K562 (cell line): ENCODE data around the gene GALT. TPM values are rescaled to one million over a fixed set of nuclear protein-coding genes. Genes with fewer than 3 reads are reported as not detected.
A peak's percentile ranks its signal among the peaks of the same experiment; 100 is the strongest.

Experiments
- ERF ChIP-seq: fragments of 450-650 bp; formaldehyde crosslinking; IDR thresholded peaks from 2 replicates; pipeline ENCODE4 v1.4.0; 2020; ENCODE audit warnings: mild to moderate bottlenecking, mixed read lengths
- EWSR1 ChIP-seq: fragments of 450-650 bp; IDR thresholded peaks from 2 replicates; pipeline ENCODE4 v1.6.1; 2018; ENCODE audit warnings: borderline replicate concordance, mild to moderate bottlenecking, low read depth, moderate library complexity; ENCODE audit not compliant: partially characterized antibody
- MLLT1 ChIP-seq, 2 experiments: fragments of 450-650 bp; IDR thresholded peaks; 2 replicates each; pipeline ENCODE4 v1.6.1; 2016
- RAD51 ChIP-seq: fragments of 450-650 bp; IDR thresholded peaks from 2 replicates; pipeline ENCODE4 v1.7.1; 2016; ENCODE audit warnings: low read depth, mild to moderate bottlenecking, borderline replicate concordance
- SMARCA4 ChIP-seq: fragments of 450-650 bp; IDR thresholded peaks from 2 replicates; pipeline ENCODE4 v1.6.1; 2016
- SMARCC2 ChIP-seq: fragments of 450-650 bp; IDR thresholded peaks from 2 replicates; pipeline ENCODE4 v1.6.1; 2017; ENCODE audit warnings: antibody characterized with exemption, moderate library complexity, mild to moderate bottlenecking, low read depth
- ZNF354B ChIP-seq: fragments of 250-450 bp; sonication (Bioruptor Pico); IDR thresholded peaks from 2 replicates; pipeline ENCODE4 v1.4.0; 2020
- ZNF431 ChIP-seq: sonication (generic); formaldehyde crosslinking; IDR thresholded peaks from 2 replicates; pipeline ENCODE4 v1.8.0; 2022; ENCODE audit warnings: mild to moderate bottlenecking, missing genetic modification reagents
- polyA plus RNA-seq, 8 experiments: library from polyadenylated mRNA; depleted of rRNA in 4 of 8; stranded (reverse) in 5 of 8; unstranded in 3 of 8; fragments of >200 nt; fragmentation: Nextera tagmentation in 2 of 8; fragmentation: Illumina TruSeq in 1 of 8; extraction: Ambion mirVana in 2 of 8; extraction: Trizol in 1 of 8; gene quantifications; 2 replicates each; pipeline versions ENCODE4 v1.2.1 to v1.2.3, GENCODE V29; 2011 to 2014; ENCODE audit warnings: inconsistent platforms in 1 of 8, missing spikeins in 1 of 8
- total RNA-seq, 7 experiments: library from RNA; depleted of rRNA in 6 of 7; stranded (reverse); fragments of >200 nt in 6 of 7; fragmentation: Illumina TruSeq in 2 of 7; extraction: Trizol in 2 of 7; gene quantifications; 2 replicates each; pipeline versions ENCODE4 v1.2.1 to v1.2.3, GENCODE V29; 2011 to 2021; ENCODE audit warnings: low replicate concordance in 1 of 7
- TF ChIP-seq, protein P1 (sequence below), 2 experiments: IDR thresholded peaks; 2 replicates each; pipeline ENCODE4 v1.6.1; 2012; ENCODE audit warnings: improper control_type of control experiment in 2 of 2, low read depth in 2 of 2, low read length in 2 of 2, borderline replicate concordance in 1 of 2

GALT gene
- total and polyA plus RNA-seq, 9 of the 15 experiments (the other 6 are each of a cell fraction or from before 2014, with no cell fraction given) = 7.3 to 29.2 (median 15.6) TPM

DNA sequence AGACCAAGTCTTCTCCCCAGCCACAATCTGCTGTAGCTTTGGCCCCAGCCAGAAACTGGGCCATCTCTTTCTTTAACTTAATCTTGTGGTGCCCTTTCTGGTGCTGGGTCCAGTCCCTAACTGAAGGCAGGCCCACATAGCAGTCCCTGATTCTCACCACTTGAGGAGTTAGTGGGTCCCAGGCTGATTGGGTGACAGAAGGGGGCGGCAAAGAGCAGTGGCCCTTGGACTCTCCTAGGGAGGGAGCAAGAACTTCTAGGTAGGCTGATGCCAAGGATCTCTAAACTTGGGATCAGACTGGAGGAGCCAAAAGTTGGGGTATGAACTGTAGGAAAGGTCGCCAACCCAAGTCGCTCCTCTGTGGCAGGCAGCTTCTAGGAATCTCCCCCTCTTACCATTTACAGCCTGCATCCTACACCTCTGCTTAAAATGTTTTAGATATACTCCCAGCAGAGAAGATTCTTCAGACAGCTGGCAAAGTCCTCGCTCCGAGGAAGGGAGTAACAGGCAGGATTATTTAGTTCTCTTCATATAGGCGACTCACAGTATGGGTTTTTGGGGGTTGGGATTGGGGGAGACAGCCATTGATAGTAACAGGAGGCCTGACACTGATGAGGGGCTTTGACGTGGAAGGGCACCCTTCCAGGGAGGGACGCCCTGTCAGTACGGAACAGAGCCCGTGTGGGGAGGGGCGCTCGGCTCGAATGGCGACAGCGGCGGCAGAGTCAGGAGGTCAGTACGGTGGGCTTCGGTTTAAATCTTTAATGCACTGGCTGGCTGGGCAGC is 18.0 kb downstream of the GALT start (continued):
- TF ChIP-seq ZNF431 (CRISPR knock-in tag) = no peak
- peak; percentile 47 for TF ChIP-seq SMARCA4
- TF ChIP-seq, protein P1, sequence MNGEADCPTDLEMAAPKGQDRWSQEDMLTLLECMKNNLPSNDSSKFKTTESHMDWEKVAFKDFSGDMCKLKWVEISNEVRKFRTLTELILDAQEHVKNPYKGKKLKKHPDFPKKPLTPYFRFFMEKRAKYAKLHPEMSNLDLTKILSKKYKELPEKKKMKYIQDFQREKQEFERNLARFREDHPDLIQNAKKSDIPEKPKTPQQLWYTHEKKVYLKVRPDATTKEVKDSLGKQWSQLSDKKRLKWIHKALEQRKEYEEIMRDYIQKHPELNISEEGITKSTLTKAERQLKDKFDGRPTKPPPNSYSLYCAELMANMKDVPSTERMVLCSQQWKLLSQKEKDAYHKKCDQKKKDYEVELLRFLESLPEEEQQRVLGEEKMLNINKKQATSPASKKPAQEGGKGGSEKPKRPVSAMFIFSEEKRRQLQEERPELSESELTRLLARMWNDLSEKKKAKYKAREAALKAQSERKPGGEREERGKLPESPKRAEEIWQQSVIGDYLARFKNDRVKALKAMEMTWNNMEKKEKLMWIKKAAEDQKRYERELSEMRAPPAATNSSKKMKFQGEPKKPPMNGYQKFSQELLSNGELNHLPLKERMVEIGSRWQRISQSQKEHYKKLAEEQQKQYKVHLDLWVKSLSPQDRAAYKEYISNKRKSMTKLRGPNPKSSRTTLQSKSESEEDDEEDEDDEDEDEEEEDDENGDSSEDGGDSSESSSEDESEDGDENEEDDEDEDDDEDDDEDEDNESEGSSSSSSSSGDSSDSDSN (IDR thresholded peaks at IDR 0.05; ENCODE audit: borderline replicate concordance in 1 of 2, low read depth in 2 of 2, low read length in 2 of 2) = 0 out of 4 replicates have a peak, but pooled peaks of 1 of the 2 experiments have one; percentile 34
- 0 out of 2 replicates have a peak, but pooled peaks have one; percentile 45 for TF ChIP-seq SMARCC2
- no peak for TF ChIP-seq EWSR1
- no peak for TF ChIP-seq RAD51
- TF ChIP-seq ZNF354B (CRISPR knock-in tag) = no peak
- TF ChIP-seq ERF (CRISPR knock-in tag) = no peak
- TF ChIP-seq MLLT1 (IDR thresholded peaks at IDR 0.05) = peak in 1 of 2 experiments; percentile 74; a peak in 2 of 4 replicates
- TF ChIP-seq, all 486 proteins: peak for 19
